Large intestine (tissue), 3 donors: Measurements from ENCODE around the gene IL1A. TPM values are rescaled to one million over a fixed set of nuclear protein-coding genes. Genes with fewer than 3 reads are reported as not detected.

ENCODE experiments used
- DNase-seq, 2 donors: peaks; one replicate each; pipeline versions ENCODE4 v3.0.0 to v3.0.0-alpha.2; 2013
- H3K27ac ChIP-seq: one replicate; pipeline ENCODE4 v1.5.1; 2013; ENCODE audit warnings: low read length
- H3K27me3 ChIP-seq: 2 replicates; pipeline ENCODE4 v1.6.1; 2013; ENCODE audit warnings: low read length; ENCODE audit not compliant: control insufficient read depth, insufficient read depth
- H3K36me3 ChIP-seq: 2 replicates; pipeline ENCODE4 v1.6.1; 2013; ENCODE audit warnings: low read length; ENCODE audit not compliant: control insufficient read depth, insufficient read depth
- H3K4me1 ChIP-seq: one replicate; pipeline ENCODE4 v1.6.1; 2013; ENCODE audit warnings: low read length; ENCODE audit not compliant: control insufficient read depth, insufficient read depth
- H3K4me3 ChIP-seq: one replicate; pipeline ENCODE4 v1.5.1; 2013; ENCODE audit warnings: low read length
- H3K9me3 ChIP-seq: one replicate; pipeline ENCODE4 v1.6.1; 2013; ENCODE audit warnings: mild to moderate bottlenecking, low read depth, low read length, moderate library complexity; ENCODE audit not compliant: control insufficient read depth
- WGBS: methylation state at CpG from one replicate; pipeline ENCODE4 v1.1.5; 2013; ENCODE audit warnings: low lambda C conversion rate; ENCODE audit not compliant: insufficient coverage; 5-methylcytosine and 5-hydroxymethylcytosine counted together
- polyA plus RNA-seq: library from polyadenylated mRNA; unstranded; fragments of 120-200 nt; gene quantifications from one replicate; pipeline ENCODE4 v1.2.1, GENCODE V29; 2013

Gene IL1A
- polyA plus RNA-seq, 1 donor = 0.09 TPM

DNA sequence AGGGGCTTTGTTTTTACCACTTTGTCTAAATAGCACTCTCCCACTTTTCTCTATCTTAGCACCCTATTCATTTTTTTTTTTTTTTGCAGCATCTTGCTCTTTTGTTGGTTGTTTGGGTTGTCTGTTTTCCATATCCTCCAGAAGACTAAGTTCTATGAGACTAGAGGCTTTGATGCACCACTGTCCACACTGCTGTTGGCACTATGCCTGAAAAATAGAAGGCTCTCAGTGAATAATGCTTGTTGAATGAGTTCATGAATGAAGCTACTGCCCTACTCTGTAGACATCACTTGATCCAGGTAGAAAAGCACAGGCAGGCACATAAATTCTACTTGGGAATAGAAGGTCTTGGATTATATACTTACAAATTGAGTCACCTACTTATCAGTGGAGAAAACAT is 7.3 kb downstream of the IL1A start:
- no peak for DNase-seq
- no peaks in the 10 kb centered on the region for H3K4me1 ChIP-seq
- no peaks in the 10 kb centered on the region for H3K9me3 ChIP-seq
- H3K36me3 ChIP-seq = no peaks in the 10 kb centered on the region
- no peak overlapping the region for H3K4me3 ChIP-seq
- no peaks in the 10 kb centered on the region for H3K27me3 ChIP-seq
- H3K27ac ChIP-seq = no peak overlapping the region

DNA sequence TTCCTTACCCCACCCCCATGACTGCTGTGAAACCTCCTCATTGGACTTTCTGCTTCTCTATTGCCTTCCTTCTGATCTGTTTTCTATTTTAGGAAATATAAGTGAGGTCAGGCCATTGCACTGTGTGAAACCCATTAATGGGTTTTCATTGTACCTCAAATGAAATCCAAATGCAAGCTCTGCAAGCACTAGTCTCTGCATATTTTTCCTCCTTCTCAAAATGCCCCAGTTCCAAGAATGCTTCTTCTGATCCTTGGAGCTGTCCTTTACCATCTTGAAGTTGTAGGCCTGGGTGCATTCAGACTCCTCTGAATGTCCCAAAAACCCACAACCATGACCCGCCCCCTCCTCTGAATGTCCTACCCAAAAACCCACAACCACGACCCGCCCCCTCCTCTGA is 8.2 kb downstream of the IL1A start:
- H3K4me1 ChIP-seq = no peaks in the 10 kb centered on the region
- DNase-seq = no peak
- no peaks in the 10 kb centered on the region for H3K36me3 ChIP-seq
- no CpG with 5 or more reads among the region's 3 CpGs for WGBS
- no peak overlapping the region for H3K4me3 ChIP-seq
- H3K9me3 ChIP-seq = no peaks in the 10 kb centered on the region
- no peaks in the 10 kb centered on the region for H3K27me3 ChIP-seq
- no peak overlapping the region for H3K27ac ChIP-seq

DNA sequence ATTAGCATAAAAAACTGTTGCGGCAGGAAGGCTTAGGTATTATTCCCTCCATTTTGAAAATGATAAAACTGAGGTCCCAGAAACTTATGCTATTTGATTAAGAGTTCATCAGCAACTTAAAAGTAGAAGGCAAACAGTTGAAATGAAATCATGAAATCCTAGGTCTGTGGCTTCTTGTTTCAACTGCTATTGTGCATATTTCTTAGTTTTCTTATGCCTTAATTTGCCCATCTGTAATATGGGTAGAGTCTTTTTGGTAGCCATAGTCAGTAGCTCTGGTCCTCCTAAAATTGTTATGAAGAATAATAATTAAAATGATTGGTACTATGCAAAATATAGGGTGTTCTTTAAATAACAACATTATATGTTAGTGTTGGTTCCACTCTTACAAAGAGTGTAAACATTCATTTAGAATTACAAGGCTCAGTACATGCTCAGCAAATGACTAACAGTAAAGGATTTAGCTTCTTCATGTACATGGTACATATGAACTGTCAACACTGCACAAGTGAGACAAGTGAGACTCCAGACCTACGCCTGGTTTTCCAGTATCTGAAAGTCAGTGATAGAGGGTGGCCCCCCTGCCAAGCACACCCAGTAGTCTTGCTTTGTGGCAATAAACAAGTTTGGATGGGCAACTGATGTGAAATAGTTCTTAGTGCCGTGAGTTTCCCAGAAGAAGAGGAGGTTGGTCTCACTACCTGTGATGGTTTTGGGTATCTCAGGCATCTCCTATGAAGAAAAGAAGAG is 9.6 kb downstream of the IL1A start:
- no peak overlapping the region for H3K27ac ChIP-seq
- H3K36me3 ChIP-seq = no peaks in the 10 kb centered on the region
- no peaks in the 10 kb centered on the region for H3K27me3 ChIP-seq
- H3K9me3 ChIP-seq = no peaks in the 10 kb centered on the region
- no peak overlapping the region for H3K4me3 ChIP-seq
- H3K4me1 ChIP-seq = no peaks in the 10 kb centered on the region
- DNase-seq = no peak
- 100% methylated on average over 2 of the region's 3 CpGs for WGBS

DNA sequence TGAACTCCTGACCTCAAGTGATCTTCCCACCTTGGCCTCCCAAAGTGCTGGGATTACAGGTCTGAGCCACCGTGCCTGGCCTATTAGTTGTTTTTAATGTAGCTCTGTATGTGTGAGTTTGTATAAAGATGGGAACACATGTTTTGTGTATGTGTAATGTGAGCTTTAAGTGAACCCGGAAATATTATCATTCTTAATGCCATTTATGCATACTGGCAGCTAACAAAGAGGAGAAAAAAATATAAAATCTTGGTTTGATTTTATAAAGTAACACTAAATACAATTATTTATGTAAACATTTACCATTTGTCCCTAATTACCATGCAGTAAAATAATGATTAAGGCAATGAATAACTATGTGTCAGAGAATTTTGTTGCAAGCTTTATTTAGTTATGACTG is 10.7 kb downstream of the IL1A start:
- Histone ChIP-seq H3K4me1 (no peaks in the 10 kb centered on the region), H3K4me3 (no peak overlapping the region), H3K36me3 (no peaks in the 10 kb centered on the region), H3K27ac (no peak overlapping the region), H3K9me3 (no peaks in the 10 kb centered on the region), H3K27me3 (no peaks in the 10 kb centered on the region)
- 100% methylated on average over 1 of the region's 2 CpGs for whole genome bisulfite sequencing
- no peak for DNase-seq

DNA sequence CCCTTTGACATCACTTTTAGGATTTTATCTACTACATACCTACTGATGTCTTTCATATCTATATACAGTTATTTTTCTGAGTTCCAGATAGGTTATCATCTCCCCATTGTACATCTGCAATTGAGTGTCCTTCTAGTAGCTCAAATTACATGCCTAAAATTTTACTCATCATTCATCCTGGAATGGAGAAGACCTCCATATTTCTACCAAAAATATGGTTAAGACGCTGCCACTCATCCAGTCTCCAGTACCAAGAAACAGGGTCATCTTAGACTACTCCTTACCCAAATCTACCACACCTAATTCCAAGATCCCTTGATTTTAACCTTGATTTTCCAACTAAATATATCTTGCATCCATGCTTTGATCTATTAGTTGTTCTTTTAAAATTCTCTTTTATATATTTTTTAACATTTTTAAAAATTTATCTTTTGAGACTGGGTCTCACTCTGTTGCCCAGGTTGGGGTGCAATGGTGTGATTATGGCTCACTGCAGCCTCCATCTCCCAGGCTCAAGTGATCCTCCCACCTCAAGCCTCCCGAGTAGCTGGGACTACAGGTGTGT is 11.3 kb downstream of the IL1A start:
- no peak for DNase-seq
- Histone ChIP-seq H3K4me1 (no peaks in the 10 kb centered on the region), H3K36me3 (no peaks in the 10 kb centered on the region), H3K9me3 (no peaks in the 10 kb centered on the region), H3K27ac (no peak overlapping the region), H3K27me3 (no peaks in the 10 kb centered on the region), H3K4me3 (no peak overlapping the region)
- no CpG with 5 or more reads among the region's 2 CpGs for WGBS

DNA sequence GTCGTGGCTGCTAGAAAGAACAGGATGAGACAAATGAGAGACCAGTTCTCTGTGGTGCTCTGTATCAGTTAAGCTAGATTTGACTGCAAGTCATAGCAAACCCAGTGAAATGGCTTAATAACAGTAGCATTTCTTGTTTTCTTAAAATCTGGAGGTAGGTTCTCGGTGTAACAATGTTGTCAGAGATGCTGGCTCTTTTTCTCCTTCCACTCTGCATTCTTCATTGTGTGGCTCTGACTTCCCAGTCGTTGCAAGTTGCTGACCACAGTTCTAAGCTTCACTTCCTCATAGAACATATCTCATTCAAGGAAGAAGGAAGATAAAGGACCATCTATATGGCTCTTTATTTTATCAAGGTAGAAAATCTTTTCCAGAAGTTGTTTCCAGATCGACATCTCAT is 12.0 kb downstream of the IL1A start:
- Histone ChIP-seq H3K4me3 (no peak overlapping the region), H3K4me1 (no peaks in the 10 kb centered on the region), H3K27ac (no peak overlapping the region), H3K36me3 (no peaks in the 10 kb centered on the region), H3K27me3 (no peaks in the 10 kb centered on the region), H3K9me3 (no peaks in the 10 kb centered on the region)
- WGBS = 100% methylated on average over 1 of the region's 4 CpGs
- no peak for DNase-seq

DNA sequence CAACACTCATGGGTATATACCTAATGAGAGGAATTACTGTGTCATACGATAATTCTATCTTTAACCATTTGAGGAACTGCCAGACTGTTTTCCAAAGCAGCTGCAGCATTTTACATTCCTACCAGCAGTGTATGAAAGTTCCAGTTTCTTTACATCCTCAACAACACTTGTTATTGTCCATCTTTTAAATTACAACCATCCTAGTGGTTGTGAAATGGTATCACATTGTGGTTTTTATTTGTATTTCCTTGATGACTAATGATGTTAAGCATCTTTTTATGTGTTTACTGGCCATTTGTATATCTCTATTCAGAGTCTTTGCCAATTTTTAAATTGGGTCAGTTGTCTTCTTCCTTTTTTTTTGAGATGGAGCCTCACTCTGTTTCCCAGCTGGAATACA is 15.9 kb downstream of the IL1A start:
- Histone ChIP-seq H3K36me3 (no peaks in the 10 kb centered on the region), H3K9me3 (no peaks in the 10 kb centered on the region), H3K27me3 (no peaks in the 10 kb centered on the region), H3K4me1 (peaks cover 5% of the 10 kb centered on the region), H3K27ac (no peak overlapping the region), H3K4me3 (no peak overlapping the region)
- WGBS = no CpG with 5 or more reads among the region's 1 CpG
- DNase-seq = no peak

DNA sequence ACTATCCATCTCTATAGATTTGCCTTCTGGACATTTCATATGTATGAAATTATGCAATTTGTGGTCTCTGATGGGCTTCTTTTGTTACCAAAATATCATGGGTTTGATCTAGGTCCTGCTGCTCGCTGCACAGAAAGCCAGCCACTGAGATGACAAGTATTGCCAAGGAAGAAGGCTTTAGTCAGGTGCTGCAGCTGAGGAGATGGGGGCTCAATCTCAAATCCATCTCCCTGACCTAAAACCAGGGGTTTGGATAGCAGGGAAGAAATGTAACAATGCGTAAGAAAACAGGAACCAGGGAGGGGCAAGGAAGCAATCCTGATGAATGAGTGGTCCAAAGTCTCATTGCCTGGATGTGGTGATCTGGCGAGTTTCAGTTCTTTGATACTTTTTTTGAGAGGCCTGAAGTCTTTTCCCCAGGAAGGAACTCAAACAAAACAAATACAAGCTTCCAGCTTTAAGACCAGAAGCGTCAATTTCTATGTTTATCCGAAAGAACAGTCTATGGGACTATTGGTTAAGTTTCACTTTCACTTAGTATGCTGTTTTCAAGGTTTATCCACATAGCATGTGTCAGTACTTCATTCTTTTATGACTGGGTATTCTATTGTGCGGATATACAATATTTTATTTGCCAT is 16.5 kb downstream of the IL1A start:
- WGBS = 89% methylated on average over 3 of the region's 6 CpGs
- no peaks in the 10 kb centered on the region for H3K9me3 ChIP-seq
- no peaks in the 10 kb centered on the region for H3K27me3 ChIP-seq
- no peak overlapping the region for H3K27ac ChIP-seq
- DNase-seq = peak in 1 of 2 donors; percentile 25
- H3K4me3 ChIP-seq = no peak overlapping the region
- peaks cover 5% of the 10 kb centered on the region for H3K4me1 ChIP-seq
- H3K36me3 ChIP-seq = no peaks in the 10 kb centered on the region

DNA sequence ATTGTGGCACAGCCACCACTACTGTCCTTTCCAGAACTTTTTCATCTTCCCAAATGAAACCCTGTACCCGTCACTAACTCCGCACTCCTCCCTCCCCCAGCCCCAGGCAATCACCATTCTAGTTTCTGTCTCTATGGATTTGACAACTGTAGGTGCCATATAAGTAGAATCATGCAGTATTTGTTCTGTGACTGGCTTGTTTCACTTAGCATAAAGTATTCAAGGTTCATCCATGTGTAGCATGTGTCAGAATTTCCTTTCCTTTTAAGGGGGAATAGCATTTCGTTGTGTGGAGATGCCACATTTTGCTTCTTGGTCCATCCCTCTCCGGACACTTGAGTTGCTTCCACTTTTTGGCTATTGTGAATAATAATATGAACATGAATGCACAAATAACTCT is 19.0 kb downstream of the IL1A start:
- no peaks in the 10 kb centered on the region for H3K27me3 ChIP-seq
- H3K9me3 ChIP-seq = no peaks in the 10 kb centered on the region
- H3K27ac ChIP-seq = no peak overlapping the region
- 61% methylated on average over 4 of the region's 4 CpGs for WGBS
- peak in 1 of 2 donors; percentile 21 for DNase-seq
- H3K4me3 ChIP-seq = peak overlapping the region; percentile 70
- peaks cover 5% of the 10 kb centered on the region for H3K4me1 ChIP-seq
- H3K36me3 ChIP-seq = no peaks in the 10 kb centered on the region

DNA sequence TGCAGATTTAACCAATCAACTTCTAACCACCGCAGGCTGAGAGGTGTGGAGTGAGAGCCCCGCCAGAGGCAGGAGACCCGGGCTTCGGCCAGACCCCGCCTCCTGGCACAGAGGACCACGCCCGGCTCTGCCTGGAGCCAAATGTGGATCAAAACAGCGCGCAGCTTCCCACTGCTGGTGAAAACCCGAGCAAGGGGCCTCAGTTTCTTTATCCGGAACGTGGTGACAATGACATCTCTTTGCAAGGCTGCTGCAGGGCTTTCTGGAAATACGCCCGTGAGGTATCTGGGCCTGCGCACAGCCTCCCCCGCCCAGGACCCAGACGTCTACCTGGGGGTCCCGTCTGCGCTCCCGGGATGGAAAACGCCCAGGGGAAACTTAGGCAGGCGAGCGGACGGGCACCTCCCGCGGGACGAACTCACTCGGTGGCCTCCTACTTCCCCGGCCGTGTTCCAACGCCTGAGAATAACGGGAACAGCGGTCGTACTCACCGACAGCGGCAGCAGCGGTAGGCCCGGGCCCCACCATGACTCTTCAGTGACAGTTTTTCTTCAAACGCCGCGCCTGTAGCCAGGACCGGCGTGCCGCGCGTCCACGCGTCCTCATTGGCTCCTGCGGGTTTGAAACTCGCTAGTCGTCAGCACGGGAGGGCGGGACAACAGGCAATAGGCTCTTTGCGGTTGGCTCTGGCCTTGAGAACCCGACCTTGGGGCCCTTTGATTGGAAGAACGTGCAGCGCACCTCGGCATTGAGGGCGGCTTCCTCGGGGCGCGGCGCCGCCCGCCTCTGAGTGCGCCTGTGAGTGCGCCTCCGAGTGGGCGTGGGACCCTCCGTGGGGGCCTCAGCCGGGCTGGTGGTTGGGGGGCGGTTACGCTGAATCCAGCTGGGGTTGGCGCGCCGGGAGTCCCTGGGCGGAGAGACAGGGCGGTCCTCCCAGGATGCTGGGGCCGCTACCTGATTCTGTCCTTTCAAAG is 19.9 kb downstream of the IL1A start, which contains the start of gene CKAP2L:
TSS of gene CKAP2L (minus strand) at position 539 of the 974 bp plus-strand sequence. CDS start at position 528, 11 bp downstream.
- Histone ChIP-seq H3K27me3 (no peaks in the 10 kb centered on the region), H3K9me3 (no peaks in the 10 kb centered on the region), H3K4me1 (peaks cover 5% of the 10 kb centered on the region), H3K36me3 (no peaks in the 10 kb centered on the region), H3K4me3 (peak within 1 kb of the TSS; percentile 70), H3K27ac (peak within 1 kb of the TSS; percentile 23)
- peak; percentile 96 to 98 for DNase-seq
- no CpG with 5 or more reads among the region's 79 CpGs for WGBS
